ENCODE data around the gene ZNF236.

The ZNF236 gene

GRCh38 chr18:76905821-76906220 lies 83.5 kb downstream of the ZNF236 start:
- H3K4me3 ChIP-seq (ENCODE audit: low read depth, low read length) = no peak overlapping the region

- H3K4me3 ChIP-seq (ENCODE audit: low read depth, low read length) = no peak overlapping the region
Observed at GRCh38 chr18:76908277-76908676, 85.9 kb downstream of the ZNF236 start.

- no peak overlapping the region for H3K4me3 ChIP-seq (ENCODE audit: low read depth, low read length)
Observed at GRCh38 chr18:76909439-76909838, 87.1 kb downstream of the ZNF236 start.

GRCh38 chr18:76911440-76911839 lies 89.1 kb downstream of the ZNF236 start:
- H3K4me3 ChIP-seq (ENCODE audit: low read depth, low read length) = no peak overlapping the region

GRCh38 chr18:76913583-76913982 lies 91.2 kb downstream of the ZNF236 start:
- H3K4me3 ChIP-seq (ENCODE audit: low read depth, low read length) = no peak overlapping the region

- H3K4me3 ChIP-seq (ENCODE audit: low read depth, low read length) = no peak overlapping the region
Observed at GRCh38 chr18:76914314-76914713, 92.0 kb downstream of the ZNF236 start.

GRCh38 chr18:76914796-76915195 lies 92.4 kb downstream of the ZNF236 start:
- no peak overlapping the region for H3K4me3 ChIP-seq (ENCODE audit: low read depth, low read length)

- no peak overlapping the region for H3K4me3 ChIP-seq (ENCODE audit: low read depth, low read length)
Observed at GRCh38 chr18:76915456-76915855, 93.1 kb downstream of the ZNF236 start.

GRCh38 chr18:76920974-76921373 lies 98.6 kb downstream of the ZNF236 start:
- no peak overlapping the region for H3K4me3 ChIP-seq (ENCODE audit: low read depth, low read length)

GRCh38 chr18:76922107-76922506 lies 99.8 kb downstream of the ZNF236 start:
- H3K4me3 ChIP-seq (ENCODE audit: low read depth, low read length) = no peak overlapping the region

GRCh38 chr18:76923485-76924085 lies 101.2 kb downstream of the ZNF236 start:
- no peak overlapping the region for H3K4me3 ChIP-seq (ENCODE audit: low read depth, low read length)

- no peak overlapping the region for H3K4me3 ChIP-seq (ENCODE audit: low read depth, low read length)
Observed at GRCh38 chr18:76925501-76925900, 103.1 kb downstream of the ZNF236 start.

- no peak overlapping the region for H3K4me3 ChIP-seq (ENCODE audit: low read depth, low read length)
Observed at GRCh38 chr18:76927223-76927725, 104.9 kb downstream of the ZNF236 start.

GRCh38 chr18:76928179-76928868 lies 106.0 kb downstream of the ZNF236 start:
- H3K4me3 ChIP-seq (ENCODE audit: low read depth, low read length) = no peak overlapping the region

- H3K4me3 ChIP-seq (ENCODE audit: low read depth, low read length) = no peak overlapping the region
Observed at GRCh38 chr18:76931171-76931570, 108.8 kb downstream of the ZNF236 start.

GRCh38 chr18:76932026-76932819 lies 109.9 kb downstream of the ZNF236 start:
- H3K4me3 ChIP-seq (ENCODE audit: low read depth, low read length) = no peak overlapping the region

- no peak overlapping the region for H3K4me3 ChIP-seq (ENCODE audit: low read depth, low read length)
Observed at GRCh38 chr18:76935722-76936337, 113.5 kb downstream of the ZNF236 start.

GRCh38 chr18:76936877-76937276 lies 114.5 kb downstream of the ZNF236 start:
- H3K4me3 ChIP-seq (ENCODE audit: low read depth, low read length) = no peak overlapping the region

GRCh38 chr18:76937597-76937996 lies 115.2 kb downstream of the ZNF236 start:
- no peak overlapping the region for H3K4me3 ChIP-seq (ENCODE audit: low read depth, low read length)

- H3K4me3 ChIP-seq (ENCODE audit: low read depth, low read length) = no peak overlapping the region
Observed at GRCh38 chr18:76938619-76939018, 116.3 kb downstream of the ZNF236 start.

- H3K4me3 ChIP-seq (ENCODE audit: low read depth, low read length) = no peak overlapping the region
Observed at GRCh38 chr18:76941284-76941683, 118.9 kb downstream of the ZNF236 start.

Measured in iPS-11a (cell line).